K562 (cell line): Measurements from ENCODE around the gene STK17A.

Experiments used
- HNRNPH1 ChIP-seq: fragments of 200-400 bp; formaldehyde crosslinking; optimal IDR thresholded peaks from 2 replicates; pipeline ENCODE3; 2017; ENCODE audit warnings: low read depth, mild to moderate bottlenecking, low read length, moderate library complexity
- TF ChIP-seq, protein P1 (sequence below): sonication (generic); formaldehyde crosslinking; IDR thresholded peaks from 2 replicates; pipeline ENCODE4 v1.8.0; 2022; ENCODE audit warnings: mild to moderate bottlenecking, missing genetic modification reagents
- TF ChIP-seq, protein P2 (sequence below), 3 experiments: IDR thresholded peaks in 2 of 3; conservative IDR thresholded peaks in 1 of 3; 2 replicates each; pipeline ENCODE4 v1.5.1; 2011 to 2012; ENCODE audit warnings: low read length in 3 of 3, mild to moderate bottlenecking in 3 of 3, control low read depth in 2 of 3, improper control_type of control experiment in 1 of 3, inconsistent platforms in 1 of 3, low read depth in 1 of 3, mixed read lengths in 1 of 3, moderate library complexity in 1 of 3; ENCODE audit not compliant: insufficient read depth in 2 of 3
- TF ChIP-seq, protein P3 (sequence below), 2 experiments: fragments of 450-650 bp in 1 of 2; sonication (generic) in 1 of 2; formaldehyde crosslinking; conservative IDR thresholded peaks; 2 replicates each; pipeline versions ENCODE4 v1.4.0 to v1.8.1; 2020 to 2022; ENCODE audit warnings: mild to moderate bottlenecking in 1 of 2, missing genetic modification reagents in 1 of 2

DNA sequence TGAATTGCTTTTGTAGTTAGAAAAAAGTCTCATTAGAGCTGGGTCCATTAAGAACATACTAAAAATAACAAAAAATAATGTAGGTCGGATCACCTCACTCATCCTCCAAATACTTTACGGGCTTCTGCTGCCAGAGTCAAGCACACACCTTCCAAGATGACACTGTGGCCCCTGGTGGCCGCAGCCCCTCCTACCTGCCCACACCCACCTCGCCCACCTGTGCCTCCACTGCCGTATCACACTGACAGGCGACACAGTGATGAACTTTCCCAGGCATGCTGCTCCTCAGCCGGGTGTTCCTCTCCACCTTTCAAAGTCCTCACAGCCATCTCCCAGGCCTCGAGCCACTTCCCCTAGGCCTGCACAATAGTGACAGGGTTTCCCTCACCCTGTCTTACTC, 60.9 kb downstream of the STK17A start:
- TF ChIP-seq, protein P1, sequence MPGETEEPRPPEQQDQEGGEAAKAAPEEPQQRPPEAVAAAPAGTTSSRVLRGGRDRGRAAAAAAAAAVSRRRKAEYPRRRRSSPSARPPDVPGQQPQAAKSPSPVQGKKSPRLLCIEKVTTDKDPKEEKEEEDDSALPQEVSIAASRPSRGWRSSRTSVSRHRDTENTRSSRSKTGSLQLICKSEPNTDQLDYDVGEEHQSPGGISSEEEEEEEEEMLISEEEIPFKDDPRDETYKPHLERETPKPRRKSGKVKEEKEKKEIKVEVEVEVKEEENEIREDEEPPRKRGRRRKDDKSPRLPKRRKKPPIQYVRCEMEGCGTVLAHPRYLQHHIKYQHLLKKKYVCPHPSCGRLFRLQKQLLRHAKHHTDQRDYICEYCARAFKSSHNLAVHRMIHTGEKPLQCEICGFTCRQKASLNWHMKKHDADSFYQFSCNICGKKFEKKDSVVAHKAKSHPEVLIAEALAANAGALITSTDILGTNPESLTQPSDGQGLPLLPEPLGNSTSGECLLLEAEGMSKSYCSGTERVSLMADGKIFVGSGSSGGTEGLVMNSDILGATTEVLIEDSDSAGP: no peak
- TF ChIP-seq, protein P2, sequence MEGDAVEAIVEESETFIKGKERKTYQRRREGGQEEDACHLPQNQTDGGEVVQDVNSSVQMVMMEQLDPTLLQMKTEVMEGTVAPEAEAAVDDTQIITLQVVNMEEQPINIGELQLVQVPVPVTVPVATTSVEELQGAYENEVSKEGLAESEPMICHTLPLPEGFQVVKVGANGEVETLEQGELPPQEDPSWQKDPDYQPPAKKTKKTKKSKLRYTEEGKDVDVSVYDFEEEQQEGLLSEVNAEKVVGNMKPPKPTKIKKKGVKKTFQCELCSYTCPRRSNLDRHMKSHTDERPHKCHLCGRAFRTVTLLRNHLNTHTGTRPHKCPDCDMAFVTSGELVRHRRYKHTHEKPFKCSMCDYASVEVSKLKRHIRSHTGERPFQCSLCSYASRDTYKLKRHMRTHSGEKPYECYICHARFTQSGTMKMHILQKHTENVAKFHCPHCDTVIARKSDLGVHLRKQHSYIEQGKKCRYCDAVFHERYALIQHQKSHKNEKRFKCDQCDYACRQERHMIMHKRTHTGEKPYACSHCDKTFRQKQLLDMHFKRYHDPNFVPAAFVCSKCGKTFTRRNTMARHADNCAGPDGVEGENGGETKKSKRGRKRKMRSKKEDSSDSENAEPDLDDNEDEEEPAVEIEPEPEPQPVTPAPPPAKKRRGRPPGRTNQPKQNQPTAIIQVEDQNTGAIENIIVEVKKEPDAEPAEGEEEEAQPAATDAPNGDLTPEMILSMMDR (IDR thresholded peaks at IDR 0.05 in 2 of 3, conservative IDR thresholded peaks at IDR 0.05 in 1 of 3; ENCODE audit: insufficient read depth in 2 of 3, low read depth in 1 of 3, low read length in 3 of 3): no peak
- TF ChIP-seq, protein P3, sequence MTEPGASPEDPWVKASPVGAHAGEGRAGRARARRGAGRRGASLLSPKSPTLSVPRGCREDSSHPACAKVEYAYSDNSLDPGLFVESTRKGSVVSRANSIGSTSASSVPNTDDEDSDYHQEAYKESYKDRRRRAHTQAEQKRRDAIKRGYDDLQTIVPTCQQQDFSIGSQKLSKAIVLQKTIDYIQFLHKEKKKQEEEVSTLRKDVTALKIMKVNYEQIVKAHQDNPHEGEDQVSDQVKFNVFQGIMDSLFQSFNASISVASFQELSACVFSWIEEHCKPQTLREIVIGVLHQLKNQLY (CRISPR knock-in tag; conservative IDR thresholded peaks at IDR 0.05): no peak
- no peak for TF ChIP-seq HNRNPH1
